ENCODE results near the gene MORN1. TPM values are rescaled to one million over a fixed set of nuclear protein-coding genes. Genes with fewer than 3 reads are reported as not detected.
A peak's percentile ranks its signal among the peaks of the same experiment; 100 is the strongest.

The MORN1 gene
- total and polyA plus RNA-seq, 3 donors from 2014 or later: 30.4 to 34.5 (median 30.9) TPM

- intact Hi-C loops (cut with DNase I; ENCODE audit: low total_unique reads): no loop called here
- Histone ChIP-seq H3K27ac (peak overlapping the region in 1 of 2 donors; percentile 59), H3K27me3 (no peaks in the 10 kb centered on the region), H3K36me3 (ENCODE audit: low read depth, missing control alignments) (no peaks in the 10 kb centered on the region), H3K4me3 (no peak overlapping the region), H3K9me3 (no peaks in the 10 kb centered on the region), H3K4me1 (peaks cover 73% of the 10 kb centered on the region)
- TF ChIP-seq CTCF (IDR thresholded peaks at IDR 0.05) (no peak), POLR2A (IDR thresholded peaks at IDR 0.05) (no peak)
- DNase-seq: no peak
- WGBS, 2 donors: 64 to 72% methylated on average over 10 to 24 of the region's 24 CpGs
These were observed 117.0 kb downstream of the MORN1 start for GRCh38 chr1:2274231-2274928.

- TF ChIP-seq POLR2A (IDR thresholded peaks at IDR 0.05) (no peak), CTCF (IDR thresholded peaks at IDR 0.05) (no peak)
- no peaks in the 10 kb centered on the region for H3K9me3 ChIP-seq
- peaks cover 65% of the 10 kb centered on the region for H3K4me1 ChIP-seq
- H3K4me3 ChIP-seq: no peak overlapping the region
- 79 to 82% methylated on average over 12 to 26 of the region's 29 CpGs for WGBS, 2 donors
- intact Hi-C loops (cut with DNase I; ENCODE audit: low total_unique reads): no loop called here
- DNase-seq: no peak
- no peaks in the 10 kb centered on the region for H3K27me3 ChIP-seq
- peak overlapping the region in 1 of 2 donors; percentile 59 for H3K27ac ChIP-seq
- H3K36me3 ChIP-seq (ENCODE audit: low read depth, missing control alignments): no peaks in the 10 kb centered on the region
These were observed 117.8 kb downstream of the MORN1 start for GRCh38 chr1:2273401-2274090.

- Histone ChIP-seq H3K4me3 (no peak overlapping the region), H3K9me3 (no peaks in the 10 kb centered on the region), H3K27me3 (no peaks in the 10 kb centered on the region), H3K4me1 (peaks cover 58% of the 10 kb centered on the region), H3K36me3 (ENCODE audit: low read depth, missing control alignments) (no peaks in the 10 kb centered on the region), H3K27ac (peak overlapping the region in 1 of 2 donors; percentile 8)
- DNase-seq: no peak
- 68 to 77% methylated on average over 18 to 28 of the region's 28 CpGs for WGBS, 2 donors
- no peak for TF ChIP-seq POLR2A (IDR thresholded peaks at IDR 0.05)
- TF ChIP-seq CTCF (IDR thresholded peaks at IDR 0.05): no peak
- intact Hi-C loops (cut with DNase I; ENCODE audit: low total_unique reads): no loop called here
These were observed 118.5 kb downstream of the MORN1 start for GRCh38 chr1:2272686-2273400.

GRCh38 chr1:2271841-2272655 lies 119.3 kb downstream of the MORN1 start:
- no peaks in the 10 kb centered on the region for H3K27me3 ChIP-seq
- no peak overlapping the region for H3K4me3 ChIP-seq
- no peaks in the 10 kb centered on the region for H3K9me3 ChIP-seq
- peaks cover 61% of the 10 kb centered on the region for H3K4me1 ChIP-seq
- no peak for DNase-seq
- intact Hi-C loops (cut with DNase I; ENCODE audit: low total_unique reads): no loop called here
- no peaks in the 10 kb centered on the region for H3K36me3 ChIP-seq (ENCODE audit: low read depth, missing control alignments)
- H3K27ac ChIP-seq: no peak overlapping the region
- 59 to 62% methylated on average over 17 to 23 of the region's 23 CpGs for WGBS, 2 donors
- TF ChIP-seq CTCF (IDR thresholded peaks at IDR 0.05): no peak
- no peak for TF ChIP-seq POLR2A (IDR thresholded peaks at IDR 0.05)

Other genes starting within 250 kb of the MORN1 start
- gene FAAP20, start 196.8 kb downstream of the MORN1 start, total RNA-seq: 10 to 100 TPM; 65.5 to 72.0 TPM
- 72.6 TPM for gene FAAP20, start 196.8 kb downstream of the MORN1 start, polyA plus RNA-seq (ENCODE audit: insufficient read depth, low read depth, low replicate concordance)
- 10 to 100 TPM; 85.7 to 87.1 TPM for gene SKI, start 163.2 kb downstream of the MORN1 start, total RNA-seq
- 40.2 TPM for gene SKI, start 163.2 kb downstream of the MORN1 start, polyA plus RNA-seq (ENCODE audit: insufficient read depth, low read depth, low replicate concordance)
- 100 to 1,000 TPM in 1 of 2 donors, 10 to 100 TPM in 1; 89.9 to 104 TPM for gene RER1, start 287 bp upstream of the MORN1 start, total RNA-seq
- gene RER1, start 287 bp upstream of the MORN1 start, polyA plus RNA-seq (ENCODE audit: insufficient read depth, low read depth, low replicate concordance): 262 TPM
- gene PEX10, start 21.0 kb upstream of the MORN1 start, total RNA-seq: 10 to 100 TPM; 50.4 to 52.8 TPM
- gene PEX10, start 21.0 kb upstream of the MORN1 start, polyA plus RNA-seq (ENCODE audit: insufficient read depth, low read depth, low replicate concordance): 49.5 TPM
- gene PLCH2, start 84.7 kb upstream of the MORN1 start, total RNA-seq: 1 to 10 TPM; 5.7 to 6.5 TPM
- 2.7 TPM for gene PLCH2, start 84.7 kb upstream of the MORN1 start, polyA plus RNA-seq (ENCODE audit: insufficient read depth, low read depth, low replicate concordance)
- 10 to 100 TPM; 65.9 to 84.7 TPM for gene PANK4, start 135.0 kb upstream of the MORN1 start, total RNA-seq
- 23.2 TPM for gene PANK4, start 135.0 kb upstream of the MORN1 start, polyA plus RNA-seq (ENCODE audit: insufficient read depth, low read depth, low replicate concordance)
- 1 to 10 TPM; 2.8 to 4.2 TPM for gene HES5, start 138.7 kb upstream of the MORN1 start, total RNA-seq
- 1.1 TPM for gene HES5, start 138.7 kb upstream of the MORN1 start, polyA plus RNA-seq (ENCODE audit: insufficient read depth, low read depth, low replicate concordance)
- gene TNFRSF14, start 164.8 kb upstream of the MORN1 start, total RNA-seq: 10 to 100 TPM; 39.0 to 45.1 TPM
- gene TNFRSF14, start 164.8 kb upstream of the MORN1 start, polyA plus RNA-seq (ENCODE audit: insufficient read depth, low read depth, low replicate concordance): 26.0 TPM
- 10 to 100 TPM; 20.9 to 25.1 TPM for gene PRXL2B, start 195.2 kb upstream of the MORN1 start, total RNA-seq
- gene PRXL2B, start 195.2 kb upstream of the MORN1 start, polyA plus RNA-seq (ENCODE audit: insufficient read depth, low read depth, low replicate concordance): 16.5 TPM
- 10 to 100 TPM; 17.2 to 18.8 TPM for gene MMEL1, start 241.5 kb upstream of the MORN1 start, total RNA-seq
- gene MMEL1, start 241.5 kb upstream of the MORN1 start, polyA plus RNA-seq (ENCODE audit: insufficient read depth, low read depth, low replicate concordance): 36.4 TPM

All from testis (tissue), 3 donors.